HCT116 (cell line): Measurements from ENCODE around the gene LANCL3. TPM values are rescaled to one million over a fixed set of nuclear protein-coding genes. Genes with fewer than 3 reads are reported as not detected.

Experiments
- ATAC-seq: fragments of 200-7000 bp; cut with Tn5 transposase; 2 replicates; pipeline ENCODE4 v1.9.1; 2020; ENCODE audit warnings: mild to moderate bottlenecking, moderate library complexity
- BruUV-seq: library from RNA; stranded (reverse); fragments of 400-500 nt; replicated peaks from 2 replicates; lab custom pipeline; 2021; lab: Mats Ljungman, UMichigan
- CTCF ChIA-PET: fragments of 300-600 bp; sonication (Branson Sonifier 250); formaldehyde crosslinking; loops from one replicate; lab custom pipeline; 2021; ENCODE audit warnings: antibody characterized with exemption; lab: Charles Lee
- POLR2A ChIA-PET: fragments of 300-600, 350-600 bp; sonication (Branson Sonifier 250); formaldehyde crosslinking; loops from one replicate; lab custom pipeline; 2021; ENCODE audit warnings: antibody characterized with exemption; lab: Charles Lee
- RAD21 ChIA-PET, 2 experiments: fragments of 300-600 bp; sonication (Branson Sonifier 250); formaldehyde crosslinking; loops; one replicate each; lab custom pipeline; 2023; ENCODE audit warnings: low total read pairs in 2 of 2; ENCODE audit not compliant: uncharacterized antibody in 2 of 2, unreplicated experiment in 2 of 2, low non-redundant PET in 1 of 2; lab: Charles Lee
- DNase-seq: peaks from one replicate; pipeline ENCODE4 v3.0.0-alpha.2; 2010; ENCODE audit warnings: low read depth, low spot score
- H2AFZ ChIP-seq: fragments of 200-600 bp; shearing (Covaris generic), sonication (generic); 2 replicates; pipeline ENCODE4 v1.6.1; 2017; ENCODE audit warnings: low read depth, mixed run types, mixed read lengths, antibody characterized with exemption, low read length; ENCODE audit not compliant: poor library complexity, severe bottlenecking
- H3K27ac ChIP-seq: 2 replicates; pipeline ENCODE4 v1.5.1; 2012; ENCODE audit warnings: low read depth, low read length
- H3K27me3 ChIP-seq: fragments of 200-600 bp; sonication (generic); 2 replicates; pipeline ENCODE4 v1.6.1; 2016; ENCODE audit warnings: mixed run types, low read length, mixed read lengths; ENCODE audit not compliant: insufficient read depth
- H3K36me3 ChIP-seq, 2 experiments: fragments of 200-500 bp in 1 of 2; fragments of 200-600 bp in 1 of 2; sonication (Bioruptor generic) in 1 of 2; sonication (generic) in 1 of 2; 2 replicates each; pipeline versions ENCODE4 v1.5.1 to v1.6.1; 2014 to 2016; ENCODE audit warnings: low read length in 2 of 2, inconsistent platforms in 1 of 2, mixed read lengths in 1 of 2, mixed run types in 1 of 2; ENCODE audit not compliant: insufficient read depth in 2 of 2, control insufficient read depth in 1 of 2
- H3K4me1 ChIP-seq, 2 experiments: fragments of 200-600 bp in 1 of 2; sonication (generic) in 1 of 2; 2 replicates each; pipeline versions ENCODE4 v1.5.1 to v1.6.1; 2012 to 2017; ENCODE audit warnings: low read length in 2 of 2, inconsistent platforms in 1 of 2, mild to moderate bottlenecking in 1 of 2, mixed read lengths in 1 of 2, mixed run types in 1 of 2, moderate library complexity in 1 of 2; ENCODE audit not compliant: insufficient read depth in 2 of 2, control insufficient read depth in 1 of 2
- H3K4me2 ChIP-seq: fragments of 200-600 bp; sonication (generic); 2 replicates; pipeline ENCODE4 v1.6.1; 2017; ENCODE audit warnings: mixed run types, low read length, mixed read lengths
- H3K4me3 ChIP-seq, 2 experiments: fragments of 200-600 bp in 1 of 2; sonication (generic) in 1 of 2; replicated peaks in 1 of 2; 2 replicates each; pipeline ENCODE4 v1.5.1; 2011 to 2016; ENCODE audit warnings: low read length in 2 of 2, control low read depth in 1 of 2, low read depth in 1 of 2, mild to moderate bottlenecking in 1 of 2, mixed read lengths in 1 of 2, mixed run types in 1 of 2
- H3K79me2 ChIP-seq: fragments of 200-600 bp; sonication (generic); 2 replicates; pipeline ENCODE4 v1.6.1; 2017; ENCODE audit warnings: mild to moderate bottlenecking, mixed run types, low read length, moderate library complexity, mixed read lengths; ENCODE audit not compliant: insufficient read depth
- H3K9ac ChIP-seq: fragments of 200-600 bp; sonication (generic); 2 replicates; pipeline ENCODE4 v1.6.1; 2016; ENCODE audit warnings: low read length, mixed read lengths
- H3K9me2 ChIP-seq: fragments of 200-600 bp; sonication (generic), shearing (Covaris generic); 2 replicates; pipeline ENCODE4 v1.6.1; 2017; ENCODE audit warnings: mixed run types, mild to moderate bottlenecking, moderate library complexity; ENCODE audit not compliant: insufficient read depth
- H3K9me3 ChIP-seq, 2 experiments: fragments of 200-500 bp in 1 of 2; fragments of 200-600 bp in 1 of 2; sonication (Bioruptor generic) in 1 of 2; sonication (generic) in 1 of 2; 2 replicates each; pipeline ENCODE4 v1.6.1; 2014 to 2017; ENCODE audit warnings: low read length in 2 of 2, mixed read lengths in 2 of 2, inconsistent platforms in 1 of 2, low read depth in 1 of 2, mild to moderate bottlenecking in 1 of 2, mixed run types in 1 of 2, moderate library complexity in 1 of 2; ENCODE audit not compliant: control insufficient read depth in 1 of 2, insufficient read depth in 1 of 2
- H4K20me1 ChIP-seq: fragments of 200-600 bp; sonication (generic), shearing (Covaris generic); 2 replicates; pipeline ENCODE4 v1.6.1; 2017; ENCODE audit warnings: mixed run types, mild to moderate bottlenecking, moderate library complexity; ENCODE audit not compliant: insufficient read depth
- ELF1 ChIP-seq: IDR thresholded peaks from 2 replicates; pipeline ENCODE4 v1.6.1; 2012; ENCODE audit warnings: low read depth, borderline replicate concordance
- EZH2 ChIP-seq: fragments of 200-600 bp; sonication (generic); IDR thresholded peaks from 2 replicates; pipeline ENCODE4 v1.6.1; 2017; ENCODE audit warnings: antibody characterized with exemption, mixed run types
- POLR2AphosphoS5 ChIP-seq: IDR thresholded peaks from 2 replicates; pipeline ENCODE4 v1.6.1; 2011; ENCODE audit warnings: mild to moderate bottlenecking, low read depth, low read length, moderate library complexity
- SIN3A ChIP-seq: IDR thresholded peaks from 2 replicates; pipeline ENCODE4 v1.6.1; 2012; ENCODE audit warnings: low read depth
- SP1 ChIP-seq: IDR thresholded peaks from 2 replicates; pipeline ENCODE4 v1.6.1; 2012; ENCODE audit warnings: low read depth
- SRF ChIP-seq: IDR thresholded peaks from 2 replicates; pipeline ENCODE4 v1.6.1; 2012; ENCODE audit warnings: low read depth
- ZBTB33 ChIP-seq: IDR thresholded peaks from 2 replicates; pipeline ENCODE4 v1.6.1; 2011; ENCODE audit warnings: mild to moderate bottlenecking, low read length, moderate library complexity; ENCODE audit not compliant: insufficient replicate concordance; ENCODE audit errors: extremely low read depth
- intact Hi-C: fragments of 100-400 bp; cut with micrococcal nuclease; formaldehyde crosslinking; loops from 2 replicates; pipeline ENCODE4 v1.10.0; 2022
- total RNA-seq: library from RNA; stranded (reverse); gene quantifications from one replicate; pipeline ENCODE4 v1.2.1, GENCODE V29; 2021; ENCODE audit not compliant: unreplicated experiment
- TF ChIP-seq, protein P1 (sequence below): IDR thresholded peaks from 2 replicates; pipeline ENCODE4 v1.6.1; 2012; ENCODE audit warnings: low read depth

Gene LANCL3
- total RNA-seq, 1 experiment from 2014 or later: 2.4 TPM

GRCh38 chrX:37686369-37686995 is 115.0 kb downstream of the LANCL3 start:
- RAD21 ChIA-PET: no interaction called here
- Histone ChIP-seq H4K20me1 (no peaks in the 10 kb centered on the region), H3K9ac (peak overlapping the region; percentile 44), H3K4me2 (peak overlapping the region; percentile 72), H3K79me2 (no peaks in the 10 kb centered on the region), H3K9me3 (no peaks in the 10 kb centered on the region), H3K27me3 (no peaks in the 10 kb centered on the region)
- DNase-seq: no peak
- POLR2A ChIA-PET: no interaction called here
- intact Hi-C loops: no loop called here
- BruUV-seq: TSS peak; percentile 64
- CTCF ChIA-PET: no interaction called here
- TF ChIP-seq, protein P1, sequence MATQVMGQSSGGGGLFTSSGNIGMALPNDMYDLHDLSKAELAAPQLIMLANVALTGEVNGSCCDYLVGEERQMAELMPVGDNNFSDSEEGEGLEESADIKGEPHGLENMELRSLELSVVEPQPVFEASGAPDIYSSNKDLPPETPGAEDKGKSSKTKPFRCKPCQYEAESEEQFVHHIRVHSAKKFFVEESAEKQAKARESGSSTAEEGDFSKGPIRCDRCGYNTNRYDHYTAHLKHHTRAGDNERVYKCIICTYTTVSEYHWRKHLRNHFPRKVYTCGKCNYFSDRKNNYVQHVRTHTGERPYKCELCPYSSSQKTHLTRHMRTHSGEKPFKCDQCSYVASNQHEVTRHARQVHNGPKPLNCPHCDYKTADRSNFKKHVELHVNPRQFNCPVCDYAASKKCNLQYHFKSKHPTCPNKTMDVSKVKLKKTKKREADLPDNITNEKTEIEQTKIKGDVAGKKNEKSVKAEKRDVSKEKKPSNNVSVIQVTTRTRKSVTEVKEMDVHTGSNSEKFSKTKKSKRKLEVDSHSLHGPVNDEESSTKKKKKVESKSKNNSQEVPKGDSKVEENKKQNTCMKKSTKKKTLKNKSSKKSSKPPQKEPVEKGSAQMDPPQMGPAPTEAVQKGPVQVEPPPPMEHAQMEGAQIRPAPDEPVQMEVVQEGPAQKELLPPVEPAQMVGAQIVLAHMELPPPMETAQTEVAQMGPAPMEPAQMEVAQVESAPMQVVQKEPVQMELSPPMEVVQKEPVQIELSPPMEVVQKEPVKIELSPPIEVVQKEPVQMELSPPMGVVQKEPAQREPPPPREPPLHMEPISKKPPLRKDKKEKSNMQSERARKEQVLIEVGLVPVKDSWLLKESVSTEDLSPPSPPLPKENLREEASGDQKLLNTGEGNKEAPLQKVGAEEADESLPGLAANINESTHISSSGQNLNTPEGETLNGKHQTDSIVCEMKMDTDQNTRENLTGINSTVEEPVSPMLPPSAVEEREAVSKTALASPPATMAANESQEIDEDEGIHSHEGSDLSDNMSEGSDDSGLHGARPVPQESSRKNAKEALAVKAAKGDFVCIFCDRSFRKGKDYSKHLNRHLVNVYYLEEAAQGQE: no peak
- TF ChIP-seq SP1: no peak
- TF ChIP-seq POLR2AphosphoS5: no peak
- TF ChIP-seq ELF1: no peak
- TF ChIP-seq, all 23 proteins: peak for 0
- no peak for ATAC-seq
- Histone ChIP-seq H3K4me3 (peak overlapping the region; percentile 38 to 50), H2AFZ (peak overlapping the region; percentile 9), H3K4me1 (peaks cover 11 to 24% of the 10 kb centered on the region in 2 experiments), H3K27ac (peak overlapping the region; percentile 60; the same call in 1 of the 2 replicates), H3K36me3 (no peaks in the 10 kb centered on the region), H3K9me2 (no peaks in the 10 kb centered on the region)

- H4K20me1 ChIP-seq: no peaks in the 10 kb centered on the region
- no TSS peak for BruUV-seq
- RAD21 ChIA-PET: no interaction called here
Observed at GRCh38 chrX:37686996-37687395, 115.5 kb downstream of the LANCL3 start.

More at GRCh38 chrX:37686996-37687395, 115.5 kb downstream of the LANCL3 start:
- Histone ChIP-seq H3K9me3 (no peaks in the 10 kb centered on the region), H3K4me2 (0 out of 2 replicates have a peak overlapping the region, but pooled peaks have one; percentile 72), H3K27ac (no peak overlapping the region), H3K27me3 (no peaks in the 10 kb centered on the region), H3K79me2 (no peaks in the 10 kb centered on the region), H3K4me1 (peaks cover 11 to 24% of the 10 kb centered on the region in 2 experiments), H2AFZ (no peak overlapping the region), H3K9me2 (no peaks in the 10 kb centered on the region), H3K9ac (no peak overlapping the region), H3K4me3 (no peak overlapping the region), H3K36me3 (no peaks in the 10 kb centered on the region)
- POLR2A ChIA-PET: no interaction called here
- CTCF ChIA-PET: no interaction called here
- DNase-seq: no peak
- TF ChIP-seq SP1 (no peak), SRF (no peak), SIN3A (no peak), ZBTB33 (no peak), EZH2 (no peak), ELF1 (no peak)
- intact Hi-C loops: no loop called here
- ATAC-seq: no peak
